ENCODE data around the gene SLC43A1. TPM values are rescaled to one million over a fixed set of nuclear protein-coding genes. Genes with fewer than 3 reads are reported as not detected.

Gene SLC43A1
- total RNA-seq, 4 donors from 2014 or later: 7.4 to 35.1 (median 15.8) TPM

DNA sequence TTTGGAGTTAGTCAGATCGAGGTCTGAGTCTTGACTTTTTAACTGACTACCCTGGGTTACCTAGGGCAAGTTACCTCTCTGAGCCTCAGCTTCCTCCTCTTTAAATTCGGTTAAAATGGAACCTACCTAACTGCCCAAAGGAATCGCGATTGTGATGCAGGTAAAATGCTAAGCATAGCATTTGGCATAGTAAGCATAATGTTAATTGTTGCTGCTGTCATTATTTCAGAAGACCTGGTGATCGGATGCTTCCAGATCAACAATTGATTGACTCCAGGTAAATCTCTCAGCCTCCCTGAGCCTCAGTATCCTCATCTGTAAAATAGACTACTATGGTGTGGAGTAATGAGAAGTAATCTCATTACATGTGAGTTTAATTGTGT is 550 bp upstream of the SLC43A1 start:
- no peaks in the 10 kb centered on the region for H3K36me3 ChIP-seq
- TF ChIP-seq, protein P1, sequence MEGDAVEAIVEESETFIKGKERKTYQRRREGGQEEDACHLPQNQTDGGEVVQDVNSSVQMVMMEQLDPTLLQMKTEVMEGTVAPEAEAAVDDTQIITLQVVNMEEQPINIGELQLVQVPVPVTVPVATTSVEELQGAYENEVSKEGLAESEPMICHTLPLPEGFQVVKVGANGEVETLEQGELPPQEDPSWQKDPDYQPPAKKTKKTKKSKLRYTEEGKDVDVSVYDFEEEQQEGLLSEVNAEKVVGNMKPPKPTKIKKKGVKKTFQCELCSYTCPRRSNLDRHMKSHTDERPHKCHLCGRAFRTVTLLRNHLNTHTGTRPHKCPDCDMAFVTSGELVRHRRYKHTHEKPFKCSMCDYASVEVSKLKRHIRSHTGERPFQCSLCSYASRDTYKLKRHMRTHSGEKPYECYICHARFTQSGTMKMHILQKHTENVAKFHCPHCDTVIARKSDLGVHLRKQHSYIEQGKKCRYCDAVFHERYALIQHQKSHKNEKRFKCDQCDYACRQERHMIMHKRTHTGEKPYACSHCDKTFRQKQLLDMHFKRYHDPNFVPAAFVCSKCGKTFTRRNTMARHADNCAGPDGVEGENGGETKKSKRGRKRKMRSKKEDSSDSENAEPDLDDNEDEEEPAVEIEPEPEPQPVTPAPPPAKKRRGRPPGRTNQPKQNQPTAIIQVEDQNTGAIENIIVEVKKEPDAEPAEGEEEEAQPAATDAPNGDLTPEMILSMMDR (IDR thresholded peaks at IDR 0.05 in 4 of 5, conservative IDR thresholded peaks at IDR 0.05 in 1 of 5): no peak
- TF ChIP-seq POLR2A (IDR thresholded peaks at IDR 0.05): no peak
- H3K4me3 ChIP-seq: peak overlapping the region; percentile 80 to 100 (median 91)
- DNase-seq (no peak), ATAC-seq (no peak)
- in situ Hi-C loops (cut with MboI; ENCODE audit: low sequenced_read_pairs in 4 of 4): no loop called here
- H3K9me3 ChIP-seq: no peaks in the 10 kb centered on the region
- H3K27ac ChIP-seq: peak overlapping the region; percentile 80 to 93 (median 86)
- peaks cover 9 to 17% of the 10 kb centered on the region in 2 donors for H3K4me1 ChIP-seq
- H3K27me3 ChIP-seq: no peaks in the 10 kb centered on the region
- intact Hi-C loops (cut with DNase I; ENCODE audit: low total_unique reads): no loop called here

DNA sequence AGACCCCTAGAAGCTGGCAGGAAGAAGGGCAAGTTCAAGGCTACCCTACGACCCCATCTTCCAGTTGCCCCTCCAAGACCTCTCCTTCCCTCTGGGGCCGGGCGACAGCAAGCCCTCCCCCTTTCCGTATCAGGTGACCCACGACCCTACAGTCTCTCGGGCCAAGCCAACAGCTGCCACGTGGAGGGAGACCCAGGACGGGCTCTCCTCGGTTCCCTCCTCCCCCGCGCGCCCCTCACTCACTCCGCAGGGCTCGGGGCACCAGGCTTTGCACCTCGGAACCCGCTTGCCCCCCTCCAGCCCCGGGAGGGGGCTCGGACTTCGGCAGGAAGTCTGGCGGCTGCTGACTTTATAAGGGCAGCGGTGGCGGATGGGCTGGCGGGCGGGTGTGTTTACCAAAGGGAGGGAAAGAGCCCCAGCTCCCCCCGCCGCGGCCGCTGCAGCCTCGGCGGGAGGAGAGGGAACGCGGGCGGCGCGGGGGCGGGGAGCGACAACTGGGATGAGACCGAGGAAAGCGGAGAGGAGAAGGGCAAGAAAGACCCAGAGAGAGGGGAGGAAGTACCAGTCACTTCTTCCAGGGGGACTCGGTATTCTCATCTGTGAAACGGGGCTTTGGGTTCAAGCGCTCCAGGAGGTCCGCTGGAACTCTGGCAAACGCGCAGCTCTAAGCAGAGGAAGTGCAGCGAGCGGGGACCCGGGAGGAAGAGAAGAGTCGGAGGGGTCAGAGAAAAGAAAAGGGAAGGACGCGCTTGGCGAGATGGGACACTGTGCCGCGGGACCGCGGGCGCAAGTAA is 767 bp downstream of the SLC43A1 start:
- no peaks in the 10 kb centered on the region for H3K36me3 ChIP-seq
- peak; percentile 61 to 66 for ATAC-seq
- peak overlapping the region; percentile 80 to 93 (median 86) for H3K27ac ChIP-seq
- intact Hi-C loops (cut with DNase I; ENCODE audit: low total_unique reads) (loop anchor here (2.0 kb wide), 1 partner anchor 14 kb away; no protein-coding TSS in a partner anchor), in situ Hi-C loops (cut with MboI; ENCODE audit: low sequenced_read_pairs in 4 of 4) (no loop called here)
- no peaks in the 10 kb centered on the region for H3K9me3 ChIP-seq
- no peaks in the 10 kb centered on the region for H3K27me3 ChIP-seq
- TF ChIP-seq, protein P1 (IDR thresholded peaks at IDR 0.05 in 4 of 5, conservative IDR thresholded peaks at IDR 0.05 in 1 of 5): no peak
- no peak for TF ChIP-seq POLR2A (IDR thresholded peaks at IDR 0.05)
- peak in 1 of 2 donors; percentile 42 for DNase-seq
- peak overlapping the region; percentile 80 to 100 (median 91) for H3K4me3 ChIP-seq
- H3K4me1 ChIP-seq: peaks cover 9 to 17% of the 10 kb centered on the region in 2 donors

DNA sequence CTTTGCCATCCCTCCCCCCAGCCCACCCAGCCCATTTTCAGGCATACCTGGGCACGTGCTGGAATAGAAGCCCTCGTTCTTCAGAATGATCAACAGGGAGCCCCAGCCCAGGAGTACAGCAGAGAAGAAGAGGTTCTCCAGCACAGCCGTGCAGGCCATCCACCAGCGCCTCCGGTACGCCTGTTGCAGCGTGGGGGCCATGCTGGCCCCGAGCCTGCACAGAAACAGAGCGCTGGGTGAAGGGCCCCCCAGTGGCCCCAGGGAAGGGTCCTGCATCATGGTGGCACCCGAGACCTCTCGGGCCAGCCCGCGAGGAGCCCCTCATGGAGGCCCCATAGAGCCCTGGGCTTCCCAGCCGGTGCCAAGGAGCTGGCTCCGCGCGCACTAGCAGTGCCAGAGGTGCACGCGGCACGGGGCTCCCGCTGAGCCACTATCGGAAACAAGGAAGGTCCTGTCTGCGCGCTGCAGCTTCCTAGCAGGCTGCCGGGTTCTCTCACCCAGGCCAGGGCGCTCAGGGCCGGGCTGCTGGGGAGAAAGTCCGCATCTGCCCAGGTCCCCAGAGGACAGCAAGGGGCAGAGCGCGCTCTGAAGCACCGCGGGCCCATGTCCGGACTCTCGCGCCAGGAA is 1.5 kb downstream of the SLC43A1 start:
- in situ Hi-C loops (cut with MboI; ENCODE audit: low sequenced_read_pairs in 4 of 4): no loop called here
- DNase-seq (peak in 1 of 2 donors; percentile 23), ATAC-seq (peak; percentile 12 to 14)
- Histone ChIP-seq H3K27ac (peak overlapping the region; percentile 80 to 93 (median 86)), H3K4me1 (peaks cover 9 to 17% of the 10 kb centered on the region in 2 donors), H3K9me3 (no peaks in the 10 kb centered on the region), H3K27me3 (no peaks in the 10 kb centered on the region), H3K36me3 (no peaks in the 10 kb centered on the region), H3K4me3 (peak overlapping the region; percentile 80 to 100 (median 91))
- TF ChIP-seq, protein P1 (IDR thresholded peaks at IDR 0.05 in 4 of 5, conservative IDR thresholded peaks at IDR 0.05 in 1 of 5): no peak
- no peak for TF ChIP-seq POLR2A (IDR thresholded peaks at IDR 0.05)
- intact Hi-C loops (cut with DNase I; ENCODE audit: low total_unique reads): loop anchor here (2.0 kb wide), 1 partner anchor 13 kb away; no protein-coding TSS in a partner anchor

DNA sequence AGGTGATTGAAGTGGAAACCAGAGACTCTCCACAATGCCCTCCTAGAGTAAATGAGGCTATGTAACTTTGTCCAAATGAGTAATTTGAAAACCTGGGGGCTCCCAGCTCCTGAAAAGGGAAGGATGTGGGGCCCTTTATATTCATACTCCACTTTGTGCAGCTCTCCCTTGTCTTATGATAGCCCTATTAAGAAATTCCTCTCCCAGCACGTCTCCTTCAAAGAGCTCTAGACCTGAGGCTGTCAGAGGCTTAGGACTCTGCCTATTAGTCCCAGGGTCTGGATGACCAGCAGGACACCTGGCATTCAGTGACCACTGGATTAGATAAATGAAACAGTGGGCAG is 2.1 kb downstream of the SLC43A1 start:
- DNase-seq (no peak), ATAC-seq (no peak)
- no peak for TF ChIP-seq POLR2A (IDR thresholded peaks at IDR 0.05)
- TF ChIP-seq, protein P1 (IDR thresholded peaks at IDR 0.05 in 4 of 5, conservative IDR thresholded peaks at IDR 0.05 in 1 of 5): no peak
- intact Hi-C loops (cut with DNase I; ENCODE audit: low total_unique reads): no loop called here
- Histone ChIP-seq H3K4me1 (peaks cover 9 to 17% of the 10 kb centered on the region in 2 donors), H3K27me3 (no peaks in the 10 kb centered on the region), H3K27ac (peak overlapping the region; percentile 80 to 93 (median 86)), H3K4me3 (peak overlapping the region in 2 of 4 donors; percentile 80 to 100), H3K9me3 (no peaks in the 10 kb centered on the region), H3K36me3 (no peaks in the 10 kb centered on the region)
- in situ Hi-C loops (cut with MboI; ENCODE audit: low sequenced_read_pairs in 4 of 4): no loop called here
